Fibroblast of lung (primary cell): ENCODE data around the gene PAEP. TPM values are rescaled to one million over a fixed set of nuclear protein-coding genes. Genes with fewer than 3 reads are reported as not detected.

Source experiments
- DNase-seq, 2 donors: peaks; one replicate each; pipeline versions ENCODE4 v3.0.0 to v3.0.0-alpha.2; 2010; ENCODE audit warnings: low read depth in 2 of 2
- H2AFZ ChIP-seq: 2 replicates; pipeline ENCODE4 v1.5.1; 2012; ENCODE audit warnings: low read length, control low read depth, inconsistent platforms
- H3K27ac ChIP-seq: 2 replicates; pipeline ENCODE4 v1.5.1; 2011; ENCODE audit warnings: low read length, control low read depth; ENCODE audit not compliant: insufficient read depth
- H3K27me3 ChIP-seq: 2 replicates; pipeline ENCODE4 v1.5.1; 2011; ENCODE audit warnings: mild to moderate bottlenecking, low read length; ENCODE audit not compliant: control insufficient read depth, insufficient read depth
- H3K36me3 ChIP-seq: 2 replicates; pipeline ENCODE4 v1.5.1; 2011; ENCODE audit warnings: low read length; ENCODE audit not compliant: control insufficient read depth, insufficient read depth
- H3K4me1 ChIP-seq: 2 replicates; pipeline ENCODE4 v1.5.1; 2011; ENCODE audit warnings: low read length; ENCODE audit not compliant: control insufficient read depth, insufficient read depth; ENCODE audit errors: extremely low read depth
- H3K4me2 ChIP-seq: 2 replicates; pipeline ENCODE4 v1.5.1; 2011; ENCODE audit warnings: low read length, control low read depth; ENCODE audit not compliant: insufficient read depth; ENCODE audit errors: extremely low read depth
- H3K4me3 ChIP-seq, 4 experiments: fragments of 200-600 bp in 1 of 4; sonication (generic) in 1 of 4; replicated peaks in 1 of 4; 2 replicates each; pipeline ENCODE4 v1.5.1; 2011 to 2016; ENCODE audit warnings: low read length in 4 of 4, low read depth in 3 of 4, mild to moderate bottlenecking in 3 of 4, control low read depth in 2 of 4, inconsistent platforms in 1 of 4, mixed read lengths in 1 of 4; ENCODE audit not compliant: insufficient read depth in 1 of 4; ENCODE audit errors: control extremely low read depth in 1 of 4
- H3K79me2 ChIP-seq: 2 replicates; pipeline ENCODE4 v1.5.1; 2012; ENCODE audit warnings: mild to moderate bottlenecking, low read length, inconsistent platforms; ENCODE audit not compliant: control insufficient read depth, insufficient read depth
- H3K9ac ChIP-seq: 2 replicates; pipeline ENCODE4 v1.5.1; 2011; ENCODE audit warnings: mild to moderate bottlenecking, low read length, control low read depth; ENCODE audit not compliant: insufficient read depth
- H3K9me3 ChIP-seq: 2 replicates; pipeline ENCODE4 v1.5.1; 2012; ENCODE audit warnings: low read depth, low read length; ENCODE audit not compliant: control insufficient read depth, insufficient read depth
- H4K20me1 ChIP-seq: 2 replicates; pipeline ENCODE4 v1.5.1; 2011; ENCODE audit warnings: low read length; ENCODE audit not compliant: control insufficient read depth, insufficient read depth; ENCODE audit errors: extremely low read depth
- CTCF ChIP-seq, 2 donors: IDR thresholded peaks in 1 of 2; conservative IDR thresholded peaks in 1 of 2; 1 replicate in 1 of 2; 2 replicates in 1 of 2; pipeline ENCODE4 v1.5.1; 2011 to 2012; ENCODE audit warnings: low read length in 2 of 2, control low read depth in 1 of 2, inconsistent platforms in 1 of 2, low read depth in 1 of 2, mild to moderate bottlenecking in 1 of 2
- EZH2 ChIP-seq: IDR thresholded peaks from 2 replicates; pipeline ENCODE4 v1.5.1; 2012; ENCODE audit warnings: low read length, control low read depth, mild to moderate bottlenecking; ENCODE audit errors: missing control alignments
- polyA plus RNA-seq, 2 donors: library from polyadenylated mRNA; depleted of rRNA in 1 of 2; stranded (reverse) in 1 of 2; unstranded in 1 of 2; fragments of >200 nt; gene quantifications; 2 replicates each; pipeline ENCODE4 v1.2.1, GENCODE V29; 2011 to 2012; ENCODE audit warnings: missing spikeins in 1 of 2
- total RNA-seq: library from RNA; depleted of rRNA; stranded (reverse); fragments of >200 nt; gene quantifications from 2 replicates; pipeline ENCODE4 v1.2.1, GENCODE V29; 2014

PAEP gene
- total and polyA plus RNA-seq, 2 donors (not counting 1 experiment from before 2014, with no cell fraction given) = not detected

- Histone ChIP-seq H3K9ac (no peak overlapping the region), H3K36me3 (no peaks in the 10 kb centered on the region), H4K20me1 (no peaks in the 10 kb centered on the region), H3K9me3 (no peaks in the 10 kb centered on the region), H2AFZ (no peak overlapping the region), H3K27me3 (no peaks in the 10 kb centered on the region), H3K27ac (no peak overlapping the region), H3K4me3 (no peak overlapping the region), H3K4me1 (no peaks in the 10 kb centered on the region), H3K79me2 (no peaks in the 10 kb centered on the region), H3K4me2 (no peak overlapping the region)
- DNase-seq = no peak
- TF ChIP-seq CTCF (conservative IDR thresholded peaks at IDR 0.05 in 1 of 2, IDR thresholded peaks at IDR 0.05 in 1 of 2; ENCODE audit: low read depth in 1 of 2, low read length in 2 of 2) (no peak), EZH2 (no peak)
Measured at GRCh38 chr9:135581636-135582426, 20.3 kb downstream of the PAEP start.

- no peak overlapping the region for H3K9ac ChIP-seq
- no peak overlapping the region for H2AFZ ChIP-seq
- H3K79me2 ChIP-seq = no peaks in the 10 kb centered on the region
- no peak overlapping the region for H3K27ac ChIP-seq
- no peak overlapping the region for H3K4me3 ChIP-seq
- H3K4me1 ChIP-seq = no peaks in the 10 kb centered on the region
- H3K4me2 ChIP-seq = no peak overlapping the region
- no peaks in the 10 kb centered on the region for H3K9me3 ChIP-seq
- no peaks in the 10 kb centered on the region for H4K20me1 ChIP-seq
- H3K36me3 ChIP-seq = no peaks in the 10 kb centered on the region
- no peak for DNase-seq
- TF ChIP-seq EZH2 (no peak), CTCF (conservative IDR thresholded peaks at IDR 0.05 in 1 of 2, IDR thresholded peaks at IDR 0.05 in 1 of 2; ENCODE audit: low read depth in 1 of 2, low read length in 2 of 2) (no peak)
- H3K27me3 ChIP-seq = no peaks in the 10 kb centered on the region
Measured at GRCh38 chr9:135582541-135582940, 21.0 kb downstream of the PAEP start.

- no peak overlapping the region for H2AFZ ChIP-seq
- DNase-seq = no peak
- H3K79me2 ChIP-seq = no peaks in the 10 kb centered on the region
- H4K20me1 ChIP-seq = no peaks in the 10 kb centered on the region
- H3K27me3 ChIP-seq = no peaks in the 10 kb centered on the region
- no peaks in the 10 kb centered on the region for H3K4me1 ChIP-seq
- TF ChIP-seq EZH2 (no peak), CTCF (conservative IDR thresholded peaks at IDR 0.05 in 1 of 2, IDR thresholded peaks at IDR 0.05 in 1 of 2; ENCODE audit: low read depth in 1 of 2, low read length in 2 of 2) (no peak)
- no peak overlapping the region for H3K4me2 ChIP-seq
- H3K36me3 ChIP-seq = no peaks in the 10 kb centered on the region
- no peak overlapping the region for H3K4me3 ChIP-seq
- H3K9me3 ChIP-seq = no peaks in the 10 kb centered on the region
- no peak overlapping the region for H3K27ac ChIP-seq
- H3K9ac ChIP-seq = no peak overlapping the region
Measured at GRCh38 chr9:135582966-135583687, 21.6 kb downstream of the PAEP start.
